Common myeloid progenitor, CD34-positive (primary cell): ENCODE measurements around the gene ALPP.
"Not testable (repeated sequence)": the region's sequence is repeated elsewhere in the genome, so short reads cannot be mapped to it uniquely, and the experiment has no call there.

Experiments
- CTCF ChIA-PET: fragments of 350-600 bp; sonication (Branson Sonifier 250); formaldehyde crosslinking; loops from one replicate; lab custom pipeline; 2021; ENCODE audit warnings: antibody characterized with exemption; lab: Charles Lee
- POLR2A ChIA-PET: fragments of 350-600 bp; sonication (Branson Sonifier 250); formaldehyde crosslinking; loops from one replicate; lab custom pipeline; 2021; ENCODE audit warnings: antibody characterized with exemption; lab: Charles Lee
- DNase-seq, 3 donors: peaks; one replicate each; pipeline versions ENCODE4 v3.0.0 to v3.0.0-alpha.2; 2013
- H3K27ac ChIP-seq, 2 experiments: 1 replicate in 1 of 2; 2 replicates in 1 of 2; pipeline ENCODE4 v1.7.0; 2013; ENCODE audit warnings: inconsistent platforms in 2 of 2, low read length in 2 of 2, mild to moderate bottlenecking in 2 of 2, low read depth in 1 of 2, moderate library complexity in 1 of 2; ENCODE audit not compliant: severe bottlenecking in 2 of 2, insufficient read depth in 1 of 2, poor library complexity in 1 of 2
- H3K27me3 ChIP-seq, 5 experiments: replicated peaks in 2 of 5; 1 replicate in 3 of 5; 2 replicates in 2 of 5; pipeline versions ENCODE4 v1.6.1 to v1.7.0; 2013; ENCODE audit warnings: low read length in 4 of 5, mild to moderate bottlenecking in 2 of 5, moderate library complexity in 2 of 5, inconsistent platforms in 1 of 5; ENCODE audit not compliant: insufficient read depth in 5 of 5, control insufficient read depth in 4 of 5
- H3K36me3 ChIP-seq, 4 experiments: 1 replicate in 2 of 4; 2 replicates in 2 of 4; pipeline versions ENCODE4 v1.6.1 to v1.7.0; 2013; ENCODE audit warnings: low read length in 3 of 4, control low read depth in 1 of 4, mild to moderate bottlenecking in 1 of 4; ENCODE audit not compliant: control insufficient read depth in 4 of 4, insufficient read depth in 4 of 4
- H3K4me1 ChIP-seq, 4 experiments: 1 replicate in 3 of 4; 2 replicates in 1 of 4; pipeline versions ENCODE4 v1.6.1 to v1.7.1; 2013; ENCODE audit warnings: low read length in 3 of 4, mild to moderate bottlenecking in 3 of 4, control low read depth in 1 of 4, inconsistent platforms in 1 of 4, moderate library complexity in 1 of 4; ENCODE audit not compliant: control insufficient read depth in 4 of 4, insufficient read depth in 4 of 4; ENCODE audit errors: control extremely low read depth in 1 of 4
- H3K4me3 ChIP-seq, 7 experiments: 1 replicate in 4 of 7; 2 replicates in 3 of 7; pipeline versions ENCODE4 v1.5.1 to v1.7.0; 2013; ENCODE audit warnings: mild to moderate bottlenecking in 7 of 7, low read length in 6 of 7, moderate library complexity in 6 of 7, inconsistent platforms in 2 of 7, low read depth in 2 of 7, control low read depth in 1 of 7; ENCODE audit not compliant: insufficient read depth in 4 of 7, control insufficient read depth in 1 of 7; ENCODE audit errors: extremely low read depth in 1 of 7
- H3K9me3 ChIP-seq, 5 experiments: 1 replicate in 4 of 5; 2 replicates in 1 of 5; pipeline versions ENCODE4 v1.6.1 to v1.7.1; 2013; ENCODE audit warnings: low read length in 4 of 5, mild to moderate bottlenecking in 2 of 5, inconsistent platforms in 1 of 5, low read depth in 1 of 5, moderate library complexity in 1 of 5; ENCODE audit not compliant: control insufficient read depth in 4 of 5, insufficient read depth in 2 of 5; ENCODE audit errors: control extremely low read depth in 1 of 5
- WGBS: methylation state at CpG from one replicate; pipeline ENCODE4 v1.1.5; 2013; ENCODE audit not compliant: insufficient coverage; 5-methylcytosine and 5-hydroxymethylcytosine counted together

Gene ALPP

GRCh38 chr2:232387451-232388171 lies 9.1 kb downstream of the ALPP start:
- Histone ChIP-seq H3K27ac (no peak overlapping the region), H3K36me3 (no peaks in the 10 kb centered on the region), H3K4me3 (no peak overlapping the region), H3K9me3 (no peaks in the 10 kb centered on the region), H3K27me3 (peaks cover 0 to 24% (median 0%) of the 10 kb centered on the region in 5 experiments), H3K4me1 (peaks cover 0 to 55% (median 28%) of the 10 kb centered on the region in 4 experiments)
- no peak for DNase-seq
- ChIA-PET POLR2A (no interaction called here), CTCF (interaction anchor here (1.2 kb wide), 1 partner anchor 34 kb away, joined by 3 read pairs; no protein-coding TSS in a partner anchor)
- 96% methylated on average over 31 of the region's 50 CpGs for WGBS

- ChIA-PET CTCF (interaction anchor here (0.9 to 1.2 kb wide), 3 partner anchors 16 to 46 kb away, joined by 3 read pairs; no protein-coding TSS in a partner anchor), POLR2A (no interaction called here)
- no peak overlapping the region for H3K4me3 ChIP-seq
- no peak for DNase-seq
- 93% methylated on average over 42 of the region's 42 CpGs for WGBS
- H3K27ac ChIP-seq: no peak overlapping the region
- no peaks in the 10 kb centered on the region for H3K36me3 ChIP-seq
- H3K27me3 ChIP-seq: peaks cover 0 to 24% (median 0%) of the 10 kb centered on the region in 5 experiments
- peaks cover 0 to 57% (median 28%) of the 10 kb centered on the region in 4 experiments for H3K4me1 ChIP-seq
- H3K9me3 ChIP-seq: no peaks in the 10 kb centered on the region
Measured at GRCh38 chr2:232388324-232388891, 9.9 kb downstream of the ALPP start.

GRCh38 chr2:232389327-232389726 lies 10.8 kb downstream of the ALPP start:
- Histone ChIP-seq H3K27me3 (peaks cover 0 to 21% (median 0%) of the 10 kb centered on the region in 5 experiments), H3K4me3 (no peak overlapping the region), H3K4me1 (peaks cover 0 to 55% (median 27%) of the 10 kb centered on the region in 4 experiments), H3K9me3 (no peaks in the 10 kb centered on the region), H3K27ac (no peak overlapping the region), H3K36me3 (no peaks in the 10 kb centered on the region)
- POLR2A ChIA-PET: no interaction called here
- WGBS: 90% methylated on average over 2 of the region's 6 CpGs
- DNase-seq: no peak
- CTCF ChIA-PET: interaction anchor here (1.0 kb wide), 1 partner anchor 17 kb away, joined by 3 read pairs; no protein-coding TSS in a partner anchor

GRCh38 chr2:232390661-232391060 lies 12.1 kb downstream of the ALPP start:
- no peaks in the 10 kb centered on the region for H3K9me3 ChIP-seq
- DNase-seq: peak in 2 of 3 donors; percentile 47 to 79
- no peaks in the 10 kb centered on the region for H3K36me3 ChIP-seq
- H3K27ac ChIP-seq: peak overlapping the region; percentile 56 to 73
- H3K27me3 ChIP-seq: peaks cover 0 to 18% (median 0%) of the 10 kb centered on the region in 5 experiments
- peak overlapping the region in 3 of 7 experiments; percentile 16 to 43 (median 29) for H3K4me3 ChIP-seq
- 0% methylated on average over 3 of the region's 3 CpGs for WGBS
- ChIA-PET CTCF (interaction anchor here (0.8 to 1.9 kb wide), 7 partner anchors 10 to 63 kb away, joined by 3 to 7 read pairs (median 5); partner anchors contain the start of gene ALPP), POLR2A (no interaction called here)
- H3K4me1 ChIP-seq: peaks cover 0 to 54% (median 29%) of the 10 kb centered on the region in 4 experiments

- H3K27me3 ChIP-seq: peaks cover 0 to 5% (median 0%) of the 10 kb centered on the region in 5 experiments
- H3K4me1 ChIP-seq: peaks cover 0 to 51% (median 23%) of the 10 kb centered on the region in 4 experiments
- H3K4me3 ChIP-seq: no peak overlapping the region
- no peaks in the 10 kb centered on the region for H3K36me3 ChIP-seq
- POLR2A ChIA-PET: no interaction called here
- no peak overlapping the region for H3K27ac ChIP-seq
- CTCF ChIA-PET: interaction anchor here (1.0 kb wide), 1 partner anchor 45 kb away, joined by 3 read pairs; no protein-coding TSS in a partner anchor
- no peak for DNase-seq
- 99% methylated on average over 7 of the region's 8 CpGs for WGBS
- no peaks in the 10 kb centered on the region for H3K9me3 ChIP-seq
Measured at GRCh38 chr2:232393556-232393955, 15.0 kb downstream of the ALPP start.

GRCh38 chr2:232394431-232394830 lies 15.9 kb downstream of the ALPP start:
- H3K36me3 ChIP-seq, H3K27ac ChIP-seq, H3K9me3 ChIP-seq, DNase-seq, POLR2A ChIA-PET, H3K4me3 ChIP-seq, H3K27me3 ChIP-seq: not testable (repeated sequence)
- peaks cover 0 to 44% (median 23%) of the 10 kb centered on the region in 4 experiments for H3K4me1 ChIP-seq
- CTCF ChIA-PET: interaction anchor here (0.6 to 1.0 kb wide), 2 partner anchors 36 to 44 kb away, joined by 3 read pairs; no protein-coding TSS in a partner anchor
- 100% methylated on average over 2 of the region's 7 CpGs for WGBS
